HUES48 (cell line): ENCODE measurements around the gene ANO7.

ENCODE experiments used
- H3K27ac ChIP-seq: one replicate; pipeline ENCODE4 v1.7.0; 2013; ENCODE audit warnings: low read depth, low read length, inconsistent platforms
- H3K27me3 ChIP-seq: 2 replicates; pipeline ENCODE4 v1.6.1; 2013; ENCODE audit warnings: mild to moderate bottlenecking, low read length; ENCODE audit not compliant: control insufficient read depth, insufficient read depth
- H3K36me3 ChIP-seq: 2 replicates; pipeline ENCODE4 v1.6.1; 2013; ENCODE audit warnings: low read length; ENCODE audit not compliant: control insufficient read depth, insufficient read depth
- H3K4me1 ChIP-seq: 2 replicates; pipeline ENCODE4 v1.6.1; 2013; ENCODE audit warnings: mild to moderate bottlenecking, low read length; ENCODE audit not compliant: control insufficient read depth, insufficient read depth
- H3K4me3 ChIP-seq: 2 replicates; pipeline ENCODE4 v1.5.1; 2013; ENCODE audit warnings: mild to moderate bottlenecking, low read depth, low read length
- H3K9ac ChIP-seq: 2 replicates; pipeline ENCODE4 v1.6.1; 2013; ENCODE audit warnings: mild to moderate bottlenecking, low read depth, low read length, moderate library complexity
- H3K9me3 ChIP-seq: 2 replicates; pipeline ENCODE4 v1.6.1; 2013; ENCODE audit warnings: low read length; ENCODE audit not compliant: control insufficient read depth, insufficient read depth

The ANO7 gene

GRCh38 chr2:241269707-241270520 is 81.4 kb downstream of the ANO7 start:
- Histone ChIP-seq H3K27me3 (no peaks in the 10 kb centered on the region), H3K4me1 (peaks cover 5% of the 10 kb centered on the region; the same call in 1 of the 2 replicates), H3K9me3 (no peaks in the 10 kb centered on the region), H3K36me3 (peaks cover 40% of the 10 kb centered on the region), H3K4me3 (no peak overlapping the region), H3K9ac (no peak overlapping the region), H3K27ac (no peak overlapping the region)

GRCh38 chr2:241270531-241270930 is 82.1 kb downstream of the ANO7 start:
- peaks cover 37% of the 10 kb centered on the region for H3K36me3 ChIP-seq
- peaks cover 5% of the 10 kb centered on the region; the same call in 1 of the 2 replicates for H3K4me1 ChIP-seq
- H3K9ac ChIP-seq: no peak overlapping the region
- no peak overlapping the region for H3K4me3 ChIP-seq
- H3K9me3 ChIP-seq: no peaks in the 10 kb centered on the region
- no peaks in the 10 kb centered on the region for H3K27me3 ChIP-seq
- H3K27ac ChIP-seq: no peak overlapping the region

- Histone ChIP-seq H3K4me1 (peaks cover 5% of the 10 kb centered on the region; the same call in 1 of the 2 replicates), H3K27ac (no peak overlapping the region), H3K27me3 (no peaks in the 10 kb centered on the region), H3K36me3 (peaks cover 24% of the 10 kb centered on the region), H3K9me3 (no peaks in the 10 kb centered on the region), H3K9ac (peak overlapping the region; percentile 72; the same call in 1 of the 2 replicates), H3K4me3 (peak overlapping the region; percentile 69)
These were observed 83.3 kb downstream of the ANO7 start for GRCh38 chr2:241271706-241272302.

- Histone ChIP-seq H3K4me3 (peak overlapping the region; percentile 69), H3K4me1 (peaks cover 5% of the 10 kb centered on the region; the same call in 1 of the 2 replicates), H3K9me3 (no peaks in the 10 kb centered on the region), H3K27ac (peak overlapping the region; percentile 15), H3K36me3 (peaks cover 17% of the 10 kb centered on the region), H3K9ac (peak overlapping the region; percentile 72), H3K27me3 (no peaks in the 10 kb centered on the region)
These were observed 84.1 kb downstream of the ANO7 start for GRCh38 chr2:241272303-241273209.

- Histone ChIP-seq H3K27ac (peak overlapping the region; percentile 15), H3K27me3 (no peaks in the 10 kb centered on the region), H3K9ac (peak overlapping the region; percentile 55; the same call in 1 of the 2 replicates), H3K9me3 (no peaks in the 10 kb centered on the region), H3K4me3 (peak overlapping the region; percentile 66), H3K36me3 (peaks cover 8% of the 10 kb centered on the region), H3K4me1 (peaks cover 5% of the 10 kb centered on the region; the same call in 1 of the 2 replicates)
These were observed 84.9 kb downstream of the ANO7 start for GRCh38 chr2:241273210-241274020.

- peaks cover 5% of the 10 kb centered on the region; the same call in 1 of the 2 replicates for H3K4me1 ChIP-seq
- H3K9me3 ChIP-seq: no peaks in the 10 kb centered on the region
- no peaks in the 10 kb centered on the region for H3K27me3 ChIP-seq
- peaks cover 1% of the 10 kb centered on the region; the same call in 1 of the 2 replicates for H3K36me3 ChIP-seq
- no peak overlapping the region for H3K9ac ChIP-seq
- no peak overlapping the region for H3K4me3 ChIP-seq
- no peak overlapping the region for H3K27ac ChIP-seq
These were observed 85.7 kb downstream of the ANO7 start for GRCh38 chr2:241274127-241274526.
